Spleen (tissue), 11 donors: ENCODE results near the gene P2RY2. TPM values are rescaled to one million over a fixed set of nuclear protein-coding genes. Genes with fewer than 3 reads are reported as not detected.
A peak's percentile ranks its signal among the peaks of the same experiment; 100 is the strongest.
"Not testable (repeated sequence)": the region's sequence is repeated elsewhere in the genome, so short reads cannot be mapped to it uniquely, and the experiment has no call there.

ENCODE experiments used
- DNase-seq: peaks from one replicate; pipeline ENCODE4 v3.0.0-alpha.2; 2020
- H3K27ac ChIP-seq, 8 donors: fragments of 200-600 bp; sonication (generic) in 7 of 8; 1 replicate in 4 of 8; 2 replicates in 4 of 8; pipeline versions ENCODE4 v1.5.0 to v1.8.0; 2016 to 2021; ENCODE audit warnings: inconsistent platforms in 4 of 8, mild to moderate bottlenecking in 4 of 8, moderate library complexity in 1 of 8
- H3K27me3 ChIP-seq, 7 donors: fragments of 200-600 bp; sonication (generic) in 6 of 7; replicated peaks in 1 of 7; 1 replicate in 4 of 7; 2 replicates in 3 of 7; pipeline versions ENCODE4 v1.5.0 to v1.8.0; 2016 to 2021; ENCODE audit warnings: inconsistent platforms in 3 of 7, mild to moderate bottlenecking in 1 of 7
- H3K36me3 ChIP-seq, 6 donors: fragments of 200-600 bp; sonication (generic) in 5 of 6; 1 replicate in 4 of 6; 2 replicates in 2 of 6; pipeline versions ENCODE4 v1.5.0 to v1.8.0; 2016 to 2021; ENCODE audit warnings: inconsistent platforms in 2 of 6
- H3K4me1 ChIP-seq, 6 donors: fragments of 200-600 bp; sonication (generic) in 5 of 6; 1 replicate in 3 of 6; 2 replicates in 3 of 6; pipeline versions ENCODE4 v1.5.0 to v1.8.0; 2016 to 2021; ENCODE audit warnings: inconsistent platforms in 3 of 6
- H3K4me3 ChIP-seq, 8 donors: fragments of 200-600 bp; sonication (generic) in 7 of 8; 1 replicate in 4 of 8; 2 replicates in 4 of 8; pipeline versions ENCODE4 v1.5.0 to v1.8.0; 2016 to 2021; ENCODE audit warnings: inconsistent platforms in 4 of 8, mild to moderate bottlenecking in 4 of 8, moderate library complexity in 2 of 8
- H3K9me3 ChIP-seq, 8 donors: fragments of 200-600 bp; sonication (generic) in 7 of 8; 1 replicate in 4 of 8; 2 replicates in 4 of 8; pipeline versions ENCODE4 v1.5.0 to v1.8.0; 2016 to 2021; ENCODE audit warnings: inconsistent platforms in 4 of 8
- CTCF ChIP-seq, 11 experiments: fragments of 200-600 bp in 7 of 11; fragments of 450-650 bp in 4 of 11; sonication (generic) in 4 of 11; IDR thresholded peaks in 8 of 11; conservative IDR thresholded peaks in 3 of 11; 1 replicate in 7 of 11; 2 replicates in 4 of 11; pipeline versions ENCODE4 v1.4.0 to v1.8.0; 2016 to 2021; ENCODE audit warnings: antibody characterized with exemption in 11 of 11, inconsistent platforms in 4 of 11, mild to moderate bottlenecking in 1 of 11
- POLR2A ChIP-seq, 3 donors: fragments of 450-650 bp; IDR thresholded peaks; one replicate each; pipeline ENCODE4 v1.5.1; 2017; ENCODE audit warnings: antibody characterized with exemption in 3 of 3, mild to moderate bottlenecking in 1 of 3
- POLR2AphosphoS5 ChIP-seq, 3 donors: sonication (generic); formaldehyde crosslinking; IDR thresholded peaks; one replicate each; pipeline ENCODE4 v1.5.1; 2017; ENCODE audit warnings: antibody characterized with exemption in 3 of 3
- WGBS, 5 donors: extraction: QIAGEN DNeasy Blood & Tissue Kit in 3 of 5; methylation state at CpG; one replicate each; pipeline versions ENCODE4 v1.1.5 to v1.1.7; 2013 to 2018; 5-methylcytosine and 5-hydroxymethylcytosine counted together
- intact Hi-C: fragments of 100-400 bp; cut with DNase I; formaldehyde crosslinking; loops from one replicate; pipeline ENCODE4 v1.15.0; 2023; ENCODE audit warnings: low total_unique reads
- polyA plus RNA-seq, 3 donors: library from polyadenylated mRNA; stranded (reverse); fragments of 200-250 nt; gene quantifications; one replicate each; pipeline ENCODE4 v1.2.1, GENCODE V29; 2013
- total RNA-seq, 7 donors: library from RNA; depleted of rRNA in 3 of 7; stranded (reverse); fragments of >200 nt in 3 of 7; fragmentation: NEBNext Ultra II Directional in 4 of 7; extraction: Animal tissue kit (Norgen Biotek cat#: 25700) in 4 of 7; gene quantifications; one replicate each; pipeline versions ENCODE4 v1.1.0 to v1.2.1, GENCODE V29; 2016 to 2021
- donor health status: healthy with polysubstance abuse.
- donor health status: DM: no; HTN: no; CAD: no; lungs with moderate emphysema.
- donor health status: DM: no; HTN: no; CAD: no.
- donor health status: Bipolar disorder and iron deficiency.
- donor health status: healthy.
- donor health status: DM: no; HTN: no; CAD: no.
- donor health status: DM: yes; HTN: yes; CAD: no.

The P2RY2 gene
- total and polyA plus RNA-seq, 10 donors, result 0.99 to 17.5 (median 10.7) TPM

DNA sequence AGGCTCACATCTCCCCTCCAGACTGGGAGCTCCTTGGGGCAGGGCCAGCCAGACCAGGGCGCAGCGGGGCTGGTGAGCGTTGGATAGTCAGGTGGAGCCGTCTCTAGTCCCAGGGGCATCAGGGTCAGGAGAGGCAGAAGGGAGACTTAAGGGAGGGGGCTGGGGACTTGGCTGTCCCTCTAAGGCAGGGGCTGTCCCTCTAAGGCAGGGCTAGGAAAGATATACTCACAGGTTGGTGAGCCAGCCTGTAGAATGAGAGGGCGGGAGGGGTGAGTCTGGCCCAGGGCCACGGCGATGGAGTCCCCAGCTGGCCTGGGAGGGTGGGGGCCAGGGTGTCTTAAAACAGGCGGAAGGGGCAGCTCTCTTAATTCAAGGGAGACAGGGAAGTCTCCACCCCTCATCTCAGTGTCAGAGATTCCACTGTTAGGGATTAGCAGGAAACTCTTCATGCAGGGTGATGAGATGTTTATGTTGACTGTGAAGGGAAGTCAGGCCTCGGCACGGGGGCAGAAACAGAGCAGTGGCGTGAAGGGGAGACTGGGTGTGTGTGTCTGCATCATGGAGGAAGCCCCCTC is 11.3 kb downstream of the P2RY2 start:
- Histone ChIP-seq H3K4me1 (peaks cover 0 to 5% (median 2%) of the 10 kb centered on the region in 6 donors), H3K36me3 (peaks cover 0 to 39% (median under 1%) of the 10 kb centered on the region in 6 donors), H3K4me3 (no peak overlapping the region), H3K27ac (no peak overlapping the region), H3K9me3 (no peaks in the 10 kb centered on the region), H3K27me3 (no peaks in the 10 kb centered on the region)
- TF ChIP-seq CTCF (IDR thresholded peaks at IDR 0.05 in 8 of 11, conservative IDR thresholded peaks at IDR 0.05 in 3 of 11) (no peak), POLR2A (IDR thresholded peaks at IDR 0.05) (no peak), POLR2AphosphoS5 (IDR thresholded peaks at IDR 0.05) (no peak)
- DNase-seq, result peak; percentile 51
- intact Hi-C loops, result no loop called here
- WGBS, 5 donors, result 61 to 84% (median 78%) methylated on average over 11 of the region's 11 CpGs

GRCh38 chr11:73229896-73230875 is 12.1 kb downstream of the P2RY2 start:
- no peak overlapping the region for H3K27ac ChIP-seq
- 75 to 81% (median 80%) methylated on average over 16 of the region's 16 CpGs for WGBS, 5 donors
- TF ChIP-seq CTCF (IDR thresholded peaks at IDR 0.05 in 8 of 11, conservative IDR thresholded peaks at IDR 0.05 in 3 of 11) (no peak), POLR2A (IDR thresholded peaks at IDR 0.05) (no peak), POLR2AphosphoS5 (IDR thresholded peaks at IDR 0.05) (no peak)
- no peak overlapping the region for H3K4me3 ChIP-seq
- H3K27me3 ChIP-seq, result no peaks in the 10 kb centered on the region
- peaks cover 0 to 10% (median 3%) of the 10 kb centered on the region in 6 donors for H3K4me1 ChIP-seq
- H3K9me3 ChIP-seq, result no peaks in the 10 kb centered on the region
- intact Hi-C loops, result no loop called here
- H3K36me3 ChIP-seq, result peaks cover 0 to 46% (median 2%) of the 10 kb centered on the region in 6 donors
- DNase-seq, result peak; percentile 47

DNA sequence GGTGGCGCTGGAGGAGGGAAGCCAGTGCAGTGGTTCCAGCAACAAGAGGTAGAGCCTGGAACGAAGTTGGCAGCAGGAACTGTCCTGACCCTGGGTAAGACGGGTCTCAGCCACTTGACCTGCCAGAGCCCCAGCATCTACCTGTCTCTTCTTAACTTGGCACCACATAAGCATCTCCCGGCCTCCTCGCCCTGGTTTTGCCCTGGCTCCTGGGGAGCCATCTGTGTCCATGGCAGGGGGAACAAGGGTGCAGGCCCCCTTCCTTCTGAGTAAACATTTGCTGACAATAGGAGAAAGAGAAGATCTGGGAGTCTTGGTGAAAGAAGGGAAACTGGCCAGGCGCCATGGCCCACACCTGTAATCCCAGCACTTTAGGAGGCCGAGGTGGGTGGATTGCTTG is 12.8 kb downstream of the P2RY2 start:
- intact Hi-C loops, result no loop called here

DNA sequence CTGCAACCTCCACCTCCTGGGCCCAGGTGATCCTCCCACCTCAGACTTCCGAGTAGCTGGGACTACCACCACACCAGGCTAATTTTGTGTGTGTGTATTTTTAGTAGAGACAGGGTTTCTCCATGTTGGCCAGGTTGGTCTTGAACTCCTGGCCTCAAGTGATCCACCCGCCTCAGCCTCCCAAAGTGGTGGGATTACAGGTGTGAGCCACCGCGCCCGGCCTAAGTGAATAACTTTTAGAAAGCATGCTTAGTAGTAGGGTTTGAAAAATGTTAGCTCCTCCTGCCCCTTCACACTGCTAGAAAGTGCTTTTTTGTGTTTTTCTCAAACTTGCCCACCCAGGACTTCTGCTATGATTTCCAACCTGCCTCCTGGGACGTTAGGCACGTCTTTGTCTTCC is 14.4 kb downstream of the P2RY2 start:
- H3K27me3 ChIP-seq, DNase-seq, H3K4me3 ChIP-seq, H3K27ac ChIP-seq, intact Hi-C loops, H3K9me3 ChIP-seq: not testable (repeated sequence)
- H3K4me1 ChIP-seq, result peaks cover 5 to 32% (median 10%) of the 10 kb centered on the region in 6 donors
- 93 to 99% (median 96%) methylated on average over 7 of the region's 7 CpGs for WGBS, 5 donors
- H3K36me3 ChIP-seq, result peaks cover 0 to 49% (median 2%) of the 10 kb centered on the region in 6 donors

More for the DNA sequence above, 12.8 kb downstream of the P2RY2 start:
- DNase-seq, result peak; percentile 31
- no peak for TF ChIP-seq CTCF (IDR thresholded peaks at IDR 0.05 in 8 of 11, conservative IDR thresholded peaks at IDR 0.05 in 3 of 11)
- no peak for TF ChIP-seq POLR2A (IDR thresholded peaks at IDR 0.05)
- no peak for TF ChIP-seq POLR2AphosphoS5 (IDR thresholded peaks at IDR 0.05)
- no peaks in the 10 kb centered on the region for H3K9me3 ChIP-seq
- H3K27ac ChIP-seq, result no peak overlapping the region
- peaks cover 0 to 54% (median 2%) of the 10 kb centered on the region in 6 donors for H3K36me3 ChIP-seq
- 88 to 95% (median 94%) methylated on average over 7 of the region's 7 CpGs for WGBS, 5 donors
- H3K27me3 ChIP-seq, result no peaks in the 10 kb centered on the region
- no peak overlapping the region for H3K4me3 ChIP-seq
- H3K4me1 ChIP-seq, result peaks cover 0 to 16% (median 3%) of the 10 kb centered on the region in 6 donors
